Cardiac atrium fibroblast (primary cell): ENCODE data around the gene PIAS1. TPM values are rescaled to one million over a fixed set of nuclear protein-coding genes. Genes with fewer than 3 reads are reported as not detected.

ENCODE experiments used
- total RNA-seq: library from RNA; depleted of rRNA; stranded (reverse); fragments of >200 nt; gene quantifications from 2 replicates; pipeline ENCODE4 v1.2.3, GENCODE V29; 2015

Gene PIAS1
- 10.5 and 13.8 TPM in 2 replicates for total RNA-seq

DNA sequence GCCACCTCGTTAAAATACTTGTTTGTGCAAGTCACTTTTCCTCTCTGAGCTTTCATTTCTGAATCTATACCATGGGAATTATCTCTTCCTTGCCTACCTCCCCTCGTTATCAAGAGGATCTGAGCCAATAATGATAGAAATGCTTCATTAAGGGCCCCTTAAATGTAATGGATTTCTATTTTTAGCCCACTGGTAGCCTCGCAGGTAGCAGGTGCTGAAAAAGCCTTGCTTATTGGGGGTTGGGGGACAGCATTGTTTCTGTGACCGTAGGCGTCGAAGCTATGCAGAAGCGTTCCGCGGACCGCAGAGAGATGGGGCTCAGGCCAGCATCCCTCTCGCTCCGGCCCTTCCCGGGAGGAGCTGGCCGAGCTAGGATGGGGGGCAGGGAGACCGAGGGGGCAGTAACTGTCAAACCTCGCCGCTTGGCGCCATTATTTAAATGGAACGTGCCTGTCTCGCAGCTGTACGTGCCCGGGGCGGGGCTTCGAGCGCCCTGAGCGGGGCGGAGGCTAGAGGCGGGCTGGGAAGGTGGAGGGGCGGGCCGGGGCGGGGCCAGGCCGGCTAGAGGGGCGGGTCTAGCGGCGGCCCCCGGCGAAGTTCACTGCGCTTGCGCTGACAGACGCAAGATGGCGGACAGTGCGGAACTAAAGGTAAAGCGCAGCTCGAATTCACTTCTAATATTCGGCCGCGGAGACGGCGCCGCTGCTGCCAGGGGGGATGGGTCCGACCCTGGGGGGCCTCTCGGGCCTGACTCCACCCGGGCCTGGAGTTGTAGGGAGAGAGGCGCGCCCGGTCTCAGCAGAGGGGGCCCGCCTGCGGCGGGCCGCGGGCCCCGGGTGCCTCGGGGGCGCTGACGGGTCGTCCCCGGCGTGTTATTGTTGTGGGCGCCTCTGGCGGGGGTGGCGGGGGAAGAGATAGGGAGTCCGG, at the start of gene PIAS1:
TSS of gene PIAS1 (plus strand) at position 615 of the 927 bp plus-strand sequence. CDS start at position 627, 12 bp downstream.

DNA sequence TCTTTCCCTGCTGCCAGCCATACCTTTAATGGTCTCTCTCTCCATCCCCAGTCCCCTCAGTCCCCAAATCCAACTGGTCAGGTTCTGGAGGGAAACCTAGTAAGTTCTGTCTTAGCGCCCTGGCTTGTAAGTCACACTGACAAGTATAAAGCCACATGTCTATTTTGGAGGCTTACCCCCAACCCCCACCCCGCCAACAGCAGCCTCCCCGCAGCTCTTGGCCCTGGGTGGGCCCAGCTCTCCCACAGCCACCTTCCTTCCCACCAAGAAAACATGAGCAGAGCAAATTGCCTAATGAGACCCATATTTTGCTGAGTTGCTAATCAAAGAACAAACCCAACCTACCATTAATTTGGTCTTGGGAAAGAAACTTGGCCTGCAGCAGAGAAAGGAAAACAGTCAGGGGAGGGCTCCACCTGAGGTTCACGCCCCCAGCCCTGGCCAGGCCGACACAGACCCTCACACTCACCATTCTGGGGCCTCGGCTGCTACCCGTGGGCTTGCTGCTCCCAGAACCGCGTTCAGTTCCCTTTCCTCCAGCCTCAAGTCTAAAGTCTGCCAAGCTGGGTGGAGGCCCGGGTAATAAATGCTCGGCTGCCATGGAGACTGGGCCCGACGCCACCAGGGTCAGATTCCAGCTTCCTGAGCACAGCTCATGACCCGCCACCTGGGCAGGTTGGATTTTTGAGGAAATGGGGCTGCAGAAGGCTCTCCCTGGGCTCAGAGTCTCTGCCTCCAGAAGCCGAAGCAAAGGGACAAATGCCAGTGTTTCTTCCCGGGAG, 150.9 kb downstream of the PIAS1 start, which contains the start of gene CALML4:
TSS of gene CALML4 (minus strand) at position 557 of the 782 bp plus-strand sequence. CDS start at position 472, 85 bp downstream.

DNA sequence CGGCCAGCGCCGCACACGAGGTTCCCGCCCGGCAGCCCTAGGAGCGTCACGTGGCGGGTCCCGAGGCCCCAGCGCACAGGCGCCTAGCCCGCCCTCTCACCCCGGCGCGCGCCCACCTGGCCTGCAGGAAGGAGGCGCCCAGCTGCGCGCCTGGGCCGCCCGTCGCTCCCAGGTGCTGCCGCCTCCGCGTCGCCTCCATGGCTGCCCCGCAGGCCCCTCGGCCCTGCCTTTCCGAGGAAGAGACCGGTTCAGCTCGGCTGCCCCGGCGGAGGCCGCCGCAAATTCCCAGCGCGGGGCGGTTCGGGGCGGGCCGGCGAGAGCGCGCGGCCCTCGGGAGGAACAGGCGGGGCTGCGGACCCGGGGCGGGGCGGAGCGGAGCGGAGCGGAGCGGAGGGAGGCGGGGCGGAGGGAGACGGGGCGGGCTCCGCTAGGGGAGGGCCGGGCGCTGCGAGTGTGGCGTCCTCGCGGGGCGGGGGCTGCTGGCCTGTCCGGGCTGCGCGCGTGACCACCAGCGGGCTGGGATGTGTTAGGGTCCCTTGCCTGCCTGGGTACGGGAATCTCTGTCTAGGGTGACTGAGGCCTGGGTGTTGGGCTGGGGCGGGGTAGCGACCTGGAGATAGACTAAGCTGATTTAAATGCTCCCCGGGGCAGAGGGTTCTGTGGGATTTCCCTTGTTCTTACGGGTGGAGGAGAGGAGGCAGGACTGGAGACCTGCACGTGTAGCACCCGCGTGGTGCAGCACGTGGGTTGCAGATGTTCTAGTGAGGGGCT, 175.5 kb downstream of the PIAS1 start, which contains the start of gene CLN6:
TSS of gene CLN6 (minus strand) at position 343 of the 771 bp plus-strand sequence. CDS start at position 199, 144 bp downstream.

Other genes starting within 250 kb of the PIAS1 start
- not detected in 2 replicates for gene SKOR1, start 228.8 kb upstream of the PIAS1 start, total RNA-seq
- not detected in 2 replicates for gene RNU6-1, start 214.3 kb upstream of the PIAS1 start, total RNA-seq
- gene CALML4, start 151.0 kb downstream of the PIAS1 start, total RNA-seq = 0.18 and 0.32 TPM in 2 replicates
- gene CLN6, start 175.4 kb downstream of the PIAS1 start, total RNA-seq = 15.3 and 37.4 TPM in 2 replicates
- 20.0 and 24.6 TPM in 2 replicates for gene FEM1B, start 223.4 kb downstream of the PIAS1 start, total RNA-seq